BLaER1 treated with 17β-estradiol and CSF1 and Interleukin-3, amounts not matched to agents 10 nM and 100 nM (cell line): ENCODE measurements around the gene DSC1.
"Not testable (repeated sequence)": the region's sequence is repeated elsewhere in the genome, so short reads cannot be mapped to it uniquely, and the experiment has no call there.

Source experiments
- H3K27ac ChIP-seq, 11 experiments: shearing (Covaris generic); formaldehyde crosslinking; 2 replicates each; pipeline ENCODE4 v1.8.1; 2022
- H3K27me3 ChIP-seq, 11 experiments: shearing (Covaris generic); formaldehyde crosslinking; 2 replicates each; pipeline ENCODE4 v1.8.1; 2022
- H3K36me3 ChIP-seq, 11 experiments: shearing (Covaris generic); formaldehyde crosslinking; 2 replicates each; pipeline ENCODE4 v1.8.1; 2022
- H3K4me1 ChIP-seq, 10 experiments: shearing (Covaris generic); formaldehyde crosslinking; 2 replicates each; pipeline ENCODE4 v1.8.1; 2022
- H3K4me2 ChIP-seq, 11 experiments: shearing (Covaris generic); formaldehyde crosslinking; 2 replicates each; pipeline ENCODE4 v1.8.1; 2022
- H3K4me3 ChIP-seq, 10 experiments: shearing (Covaris generic); formaldehyde crosslinking; 2 replicates each; pipeline ENCODE4 v1.8.1; 2022
- H3K9ac ChIP-seq, 11 experiments: shearing (Covaris generic); formaldehyde crosslinking; 2 replicates each; pipeline ENCODE4 v1.8.1; 2022
- H3K9me3 ChIP-seq, 11 experiments: shearing (Covaris generic); formaldehyde crosslinking; replicated peaks in 1 of 11; 2 replicates each; pipeline ENCODE4 v1.8.1; 2022
- H4K20me1 ChIP-seq, 11 experiments: shearing (Covaris generic); formaldehyde crosslinking; 2 replicates each; pipeline ENCODE4 v1.8.1; 2022
- Cebpa-rat ChIP-seq, 11 experiments: shearing (Covaris generic); IDR thresholded peaks; 2 replicates each; pipeline ENCODE4 v1.8.1; 2022

Gene DSC1

DNA sequence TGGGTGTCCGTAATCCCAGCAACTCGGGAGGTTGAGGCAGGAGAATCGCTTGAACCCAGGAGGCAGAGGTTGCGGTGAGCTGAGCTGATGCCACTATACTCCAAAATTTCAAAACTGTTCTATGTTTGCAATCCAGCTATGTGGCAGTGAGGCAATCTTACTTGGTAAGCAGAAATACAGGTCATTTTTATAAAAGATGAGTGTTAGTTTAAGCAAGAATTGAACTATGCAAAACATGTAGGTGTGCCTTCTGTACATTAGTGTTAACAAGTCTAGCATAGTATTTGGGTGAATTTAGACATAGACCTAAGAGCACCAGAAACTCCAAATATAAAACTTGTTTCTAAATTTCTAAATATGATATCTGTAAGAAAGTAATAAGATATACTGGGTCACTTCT is 7.2 kb downstream of the DSC1 start:
- no peaks in the 10 kb centered on the region for H4K20me1 ChIP-seq
- no peak overlapping the region for H3K9ac ChIP-seq
- no peak overlapping the region for H3K27ac ChIP-seq
- no peaks in the 10 kb centered on the region for H3K36me3 ChIP-seq
- H3K27me3 ChIP-seq = no peaks in the 10 kb centered on the region
- H3K9me3 ChIP-seq = no peaks in the 10 kb centered on the region
- no peaks in the 10 kb centered on the region for H3K4me1 ChIP-seq
- no peak for TF ChIP-seq Cebpa-rat (IDR thresholded peaks at IDR 0.05)
- no peak overlapping the region for H3K4me3 ChIP-seq
- no peak overlapping the region for H3K4me2 ChIP-seq

DNA sequence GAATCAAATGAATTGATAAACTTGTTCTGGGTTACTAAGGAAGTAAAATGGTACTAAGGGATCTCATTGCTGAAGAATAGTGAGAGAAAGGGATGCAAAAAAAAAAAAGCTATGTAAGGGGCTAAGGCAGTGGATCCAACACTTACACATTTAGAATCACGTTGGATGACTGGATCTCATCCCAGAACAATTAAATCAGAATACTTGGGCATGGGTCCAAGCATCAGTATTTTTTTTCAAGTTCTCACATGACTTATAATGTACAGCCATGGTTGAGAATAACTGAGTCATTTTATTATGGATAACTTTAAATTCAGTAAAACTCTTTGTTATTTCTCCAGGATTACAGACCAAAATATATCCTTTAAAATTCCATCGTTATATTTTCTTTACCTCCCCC is 8.5 kb downstream of the DSC1 start:
- no peak overlapping the region for H3K27ac ChIP-seq
- H3K9ac ChIP-seq = no peak overlapping the region
- H3K4me2 ChIP-seq = no peak overlapping the region
- H3K4me1 ChIP-seq = no peaks in the 10 kb centered on the region
- no peak overlapping the region for H3K4me3 ChIP-seq
- H3K36me3 ChIP-seq = no peaks in the 10 kb centered on the region
- H4K20me1 ChIP-seq = no peaks in the 10 kb centered on the region
- no peak for TF ChIP-seq Cebpa-rat (IDR thresholded peaks at IDR 0.05)
- H3K9me3 ChIP-seq = no peaks in the 10 kb centered on the region
- no peaks in the 10 kb centered on the region for H3K27me3 ChIP-seq

DNA sequence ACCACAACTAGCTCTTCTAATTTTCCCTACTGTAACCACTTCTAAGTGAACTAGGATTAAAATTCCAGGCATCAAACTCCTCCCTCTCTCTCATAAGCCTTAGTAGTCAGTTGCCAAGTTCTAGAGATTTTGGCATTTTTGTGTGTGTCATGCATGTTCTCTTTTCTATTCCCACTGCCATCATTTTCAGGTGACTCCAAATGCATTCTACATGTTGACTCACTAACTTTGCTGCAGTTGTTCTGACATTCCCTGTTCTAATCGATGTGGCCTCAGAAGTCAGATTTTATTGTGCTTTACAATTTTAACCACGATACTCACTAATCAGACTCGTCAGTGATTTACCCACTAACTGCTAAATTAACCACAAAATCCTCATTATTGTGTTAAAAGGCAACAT is 13.3 kb downstream of the DSC1 start:
- no peak overlapping the region for H3K27ac ChIP-seq
- H3K9me3 ChIP-seq = no peaks in the 10 kb centered on the region
- H3K4me2 ChIP-seq = no peak overlapping the region
- TF ChIP-seq Cebpa-rat (IDR thresholded peaks at IDR 0.05) = no peak
- no peak overlapping the region for H3K9ac ChIP-seq
- no peak overlapping the region for H3K4me3 ChIP-seq
- no peaks in the 10 kb centered on the region for H3K4me1 ChIP-seq
- no peaks in the 10 kb centered on the region for H3K27me3 ChIP-seq
- H4K20me1 ChIP-seq = no peaks in the 10 kb centered on the region
- no peaks in the 10 kb centered on the region for H3K36me3 ChIP-seq

DNA sequence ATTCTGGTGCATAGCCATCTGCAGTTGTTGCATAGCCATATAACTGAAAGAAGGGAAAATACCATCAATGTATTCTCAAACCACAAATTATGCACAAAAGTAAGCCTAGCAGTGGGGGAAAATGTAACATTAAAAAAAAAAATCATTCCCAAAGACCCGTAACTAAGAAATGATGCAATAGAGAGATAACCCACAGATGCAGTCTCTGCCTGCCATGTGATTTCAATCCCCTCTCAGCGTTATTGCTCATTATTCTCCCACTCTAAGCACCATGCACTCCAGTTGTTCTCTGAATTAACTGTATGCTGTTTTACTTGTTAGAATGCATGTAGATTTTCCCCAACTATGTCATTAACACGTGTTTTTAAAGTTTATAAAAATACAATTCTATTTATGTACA is 14.1 kb downstream of the DSC1 start:
- no peak overlapping the region for H3K27ac ChIP-seq
- no peak for TF ChIP-seq Cebpa-rat (IDR thresholded peaks at IDR 0.05)

DNA sequence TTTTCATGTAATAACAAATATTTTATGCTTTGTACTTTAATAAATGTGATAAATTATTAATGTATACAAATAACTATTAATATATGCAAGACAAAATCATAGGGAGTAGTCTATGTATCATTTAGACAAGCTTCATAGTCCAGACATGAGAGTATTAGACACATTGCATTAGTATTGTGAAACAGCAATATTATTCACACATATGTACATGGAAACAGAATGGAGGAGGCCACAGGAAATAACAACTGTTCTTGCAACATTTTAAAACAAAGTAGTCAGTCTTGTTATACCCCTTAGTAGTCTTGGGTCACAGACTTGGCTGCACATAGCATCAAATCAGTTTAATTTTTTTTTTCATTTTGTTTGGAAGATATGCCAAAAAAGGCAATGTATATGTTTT is 15.8 kb downstream of the DSC1 start:
- Histone ChIP-seq H3K36me3 (no peaks in the 10 kb centered on the region), H3K4me2 (no peak overlapping the region), H4K20me1 (no peaks in the 10 kb centered on the region), H3K27me3 (no peaks in the 10 kb centered on the region), H3K27ac (no peak overlapping the region), H3K9ac (no peak overlapping the region), H3K4me1 (no peaks in the 10 kb centered on the region), H3K4me3 (no peak overlapping the region), H3K9me3 (no peaks in the 10 kb centered on the region)
- TF ChIP-seq Cebpa-rat (IDR thresholded peaks at IDR 0.05) = no peak

More for the DNA sequence above, 14.1 kb downstream of the DSC1 start:
- H3K36me3 ChIP-seq = no peaks in the 10 kb centered on the region
- no peaks in the 10 kb centered on the region for H3K9me3 ChIP-seq
- H4K20me1 ChIP-seq = no peaks in the 10 kb centered on the region
- H3K4me2 ChIP-seq = no peak overlapping the region
- no peak overlapping the region for H3K9ac ChIP-seq
- no peaks in the 10 kb centered on the region for H3K27me3 ChIP-seq
- no peaks in the 10 kb centered on the region for H3K4me1 ChIP-seq
- no peak overlapping the region for H3K4me3 ChIP-seq

DNA sequence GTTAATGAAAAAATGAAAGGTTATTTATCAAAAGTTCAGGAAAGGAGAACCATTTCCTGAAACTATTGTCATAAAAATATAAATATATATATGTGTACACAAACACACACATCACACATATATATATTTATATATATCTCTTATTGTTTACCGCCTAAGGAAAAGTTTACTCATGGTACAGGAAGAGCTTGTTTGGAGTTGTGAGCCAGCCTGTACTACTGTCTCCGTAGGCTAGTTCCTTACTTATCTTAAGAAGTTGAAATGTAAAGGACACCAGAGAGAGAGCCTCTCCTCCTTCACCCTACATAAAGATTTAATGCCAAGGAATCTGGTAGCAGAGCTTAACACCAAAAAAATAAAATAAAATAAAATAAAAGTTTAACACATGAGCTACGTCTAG is 19.6 kb downstream of the DSC1 start:
- no peak overlapping the region for H3K4me2 ChIP-seq
- H3K9me3 ChIP-seq = no peaks in the 10 kb centered on the region
- TF ChIP-seq Cebpa-rat (IDR thresholded peaks at IDR 0.05) = no peak
- no peak overlapping the region for H3K4me3 ChIP-seq
- H4K20me1 ChIP-seq = no peaks in the 10 kb centered on the region
- H3K4me1 ChIP-seq = no peaks in the 10 kb centered on the region
- H3K27me3 ChIP-seq = no peaks in the 10 kb centered on the region
- H3K36me3 ChIP-seq = no peaks in the 10 kb centered on the region
- no peak overlapping the region for H3K9ac ChIP-seq
- no peak overlapping the region for H3K27ac ChIP-seq

DNA sequence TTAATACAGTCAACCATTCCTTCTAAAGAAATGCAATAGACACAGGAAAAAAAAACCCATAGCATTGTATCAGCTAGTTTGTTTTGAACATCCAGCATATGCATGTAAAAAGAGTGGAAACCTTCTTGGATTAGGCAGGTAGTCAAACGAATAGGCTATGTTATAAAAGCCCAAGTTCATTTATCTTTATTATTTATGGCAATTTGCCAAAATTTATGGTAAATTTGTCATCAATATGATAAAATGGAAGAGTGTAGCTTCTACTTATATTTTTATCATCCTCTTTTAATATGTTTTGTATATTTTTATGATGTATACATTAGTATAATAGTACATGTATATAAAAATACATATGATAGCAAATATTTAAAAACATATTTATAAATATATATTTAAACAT is 23.9 kb downstream of the DSC1 start:
- Histone ChIP-seq H3K4me1 (no peaks in the 10 kb centered on the region), H3K27me3 (no peaks in the 10 kb centered on the region), H3K27ac (no peak overlapping the region), H3K36me3 (no peaks in the 10 kb centered on the region), H3K4me2 (no peak overlapping the region), H3K4me3 (no peak overlapping the region), H3K9ac (no peak overlapping the region), H4K20me1 (no peaks in the 10 kb centered on the region), H3K9me3 (no peaks in the 10 kb centered on the region)
- TF ChIP-seq Cebpa-rat (IDR thresholded peaks at IDR 0.05) = no peak

DNA sequence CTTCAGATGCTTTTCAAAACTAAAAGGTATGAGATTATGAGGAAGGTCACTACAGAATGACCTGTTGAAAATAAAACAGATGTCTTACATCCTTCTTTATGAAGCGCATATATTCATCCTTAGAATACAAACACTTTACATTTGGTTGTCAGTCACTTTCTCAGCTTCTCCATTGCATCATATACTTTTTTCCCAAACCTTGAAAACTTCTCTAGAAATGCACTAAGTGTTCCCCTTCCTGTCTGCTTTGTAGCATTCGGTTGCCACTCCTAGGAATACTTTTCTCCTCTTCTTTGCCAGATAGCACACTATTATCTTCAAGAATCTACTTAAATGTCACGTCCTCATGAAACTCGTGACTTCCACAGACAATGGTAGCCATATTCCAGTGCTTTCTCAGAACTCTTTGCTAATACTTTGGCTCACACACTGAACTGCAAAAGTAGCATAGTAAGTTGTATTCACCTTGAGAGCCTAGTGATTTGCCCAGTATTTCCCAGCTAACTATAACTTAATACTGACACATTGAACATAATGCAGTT is 27.6 kb downstream of the DSC1 start:
- Histone ChIP-seq H3K4me2 (no peak overlapping the region), H3K4me3 (no peak overlapping the region), H3K27me3 (no peaks in the 10 kb centered on the region), H3K4me1 (no peaks in the 10 kb centered on the region), H3K9ac (no peak overlapping the region), H4K20me1 (no peaks in the 10 kb centered on the region), H3K27ac (no peak overlapping the region), H3K36me3 (no peaks in the 10 kb centered on the region), H3K9me3 (no peaks in the 10 kb centered on the region)
- TF ChIP-seq Cebpa-rat (IDR thresholded peaks at IDR 0.05) = no peak

DNA sequence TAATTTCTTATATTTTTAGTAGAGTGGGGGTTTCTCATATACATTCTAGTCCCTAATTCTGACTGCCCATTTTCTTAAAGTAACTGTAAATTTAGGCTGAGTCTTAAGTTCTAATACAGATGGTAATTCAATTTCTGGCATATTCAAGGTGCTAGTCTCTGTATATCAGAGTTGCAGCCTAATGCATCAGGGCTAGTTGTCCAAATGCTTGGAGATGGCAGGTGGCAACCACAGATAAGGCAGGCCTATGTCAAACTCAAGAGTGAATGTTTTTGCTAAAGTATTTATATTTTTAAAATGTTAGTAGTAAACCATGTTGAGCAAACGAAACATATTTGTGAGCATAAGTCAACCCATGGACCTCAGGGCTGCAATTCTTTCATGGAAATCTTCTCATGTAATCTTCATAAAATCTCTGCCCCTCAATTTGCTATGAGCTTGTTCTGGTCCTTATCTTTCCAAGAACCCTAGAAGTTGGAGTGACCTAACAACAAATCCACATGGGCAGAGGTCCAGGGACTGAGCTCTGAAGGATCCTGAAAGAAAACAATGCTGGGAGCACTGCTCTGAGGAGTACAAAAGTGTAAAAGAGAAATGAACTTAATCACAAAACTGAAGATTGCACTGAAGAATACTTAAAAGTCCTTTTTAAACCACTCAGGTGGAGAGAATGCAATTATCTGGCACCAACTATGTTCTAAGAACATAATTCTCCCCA is 33.1 kb downstream of the DSC1 start:
- Histone ChIP-seq H3K27me3 (no peaks in the 10 kb centered on the region), H3K4me3 (no peak overlapping the region), H3K27ac (no peak overlapping the region), H3K4me2 (no peak overlapping the region), H3K9me3 (no peaks in the 10 kb centered on the region), H3K36me3 (no peaks in the 10 kb centered on the region), H4K20me1 (no peaks in the 10 kb centered on the region), H3K4me1 (no peaks in the 10 kb centered on the region), H3K9ac (no peak overlapping the region)
- TF ChIP-seq Cebpa-rat (IDR thresholded peaks at IDR 0.05) = no peak

DNA sequence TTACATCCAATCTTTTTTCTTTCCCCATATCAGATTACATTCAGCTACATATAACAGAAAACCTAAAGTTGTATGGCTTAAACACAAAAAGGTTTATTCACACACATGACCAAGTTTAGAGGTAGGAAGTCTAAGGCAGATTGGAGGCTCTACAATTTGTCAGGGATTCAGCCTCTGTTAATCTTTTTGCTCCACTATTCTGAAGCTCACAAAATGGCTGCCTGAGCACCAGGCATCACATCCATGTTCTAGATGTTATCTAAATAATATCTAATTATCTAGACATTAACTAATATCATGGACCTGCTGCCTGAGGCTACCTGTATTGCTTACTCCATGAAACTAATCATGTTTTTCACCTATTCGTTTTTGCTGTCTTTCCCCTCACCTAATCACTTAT is 36.8 kb downstream of the DSC1 start:
- Histone ChIP-seq H3K27ac (no peak overlapping the region), H3K9me3 (no peaks in the 10 kb centered on the region), H3K4me3 (no peak overlapping the region), H3K36me3 (no peaks in the 10 kb centered on the region), H3K4me2 (no peak overlapping the region), H3K4me1 (no peaks in the 10 kb centered on the region), H4K20me1 (no peaks in the 10 kb centered on the region), H3K9ac (no peak overlapping the region), H3K27me3 (no peaks in the 10 kb centered on the region)
- no peak for TF ChIP-seq Cebpa-rat (IDR thresholded peaks at IDR 0.05)

DNA sequence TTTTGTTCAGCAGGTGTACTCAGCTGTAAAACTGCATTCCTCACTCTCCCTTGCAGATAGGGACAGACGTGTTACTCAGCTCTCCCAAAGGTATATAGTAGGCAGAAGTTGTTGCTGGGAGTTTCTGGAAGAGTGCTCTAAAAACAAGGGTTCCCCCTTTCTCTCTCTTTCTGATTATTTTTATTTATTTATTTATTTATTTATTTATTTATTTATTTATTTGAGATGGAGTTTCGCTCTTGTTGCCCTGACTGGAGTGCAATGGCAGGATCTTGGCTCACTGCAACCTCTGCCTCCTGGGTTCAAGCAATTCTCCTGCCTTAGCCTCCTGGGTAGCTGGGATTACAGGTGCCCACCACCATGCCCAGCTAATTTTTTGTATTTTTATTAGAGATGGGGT is 39.5 kb downstream of the DSC1 start:
- H3K36me3 ChIP-seq, H3K4me3 ChIP-seq, H3K9ac ChIP-seq: not testable (repeated sequence)

More for the DNA sequence above, 39.5 kb downstream of the DSC1 start:
- not testable (repeated sequence) for H3K27me3 ChIP-seq, H3K9me3 ChIP-seq, H3K27ac ChIP-seq, H3K4me2 ChIP-seq, H3K4me1 ChIP-seq, H4K20me1 ChIP-seq
